ENCODE measurements around the gene IFIT1.
"Not testable (repeated sequence)": the region's sequence is repeated elsewhere in the genome, so short reads cannot be mapped to it uniquely, and the experiment has no call there.

The IFIT1 gene

DNA sequence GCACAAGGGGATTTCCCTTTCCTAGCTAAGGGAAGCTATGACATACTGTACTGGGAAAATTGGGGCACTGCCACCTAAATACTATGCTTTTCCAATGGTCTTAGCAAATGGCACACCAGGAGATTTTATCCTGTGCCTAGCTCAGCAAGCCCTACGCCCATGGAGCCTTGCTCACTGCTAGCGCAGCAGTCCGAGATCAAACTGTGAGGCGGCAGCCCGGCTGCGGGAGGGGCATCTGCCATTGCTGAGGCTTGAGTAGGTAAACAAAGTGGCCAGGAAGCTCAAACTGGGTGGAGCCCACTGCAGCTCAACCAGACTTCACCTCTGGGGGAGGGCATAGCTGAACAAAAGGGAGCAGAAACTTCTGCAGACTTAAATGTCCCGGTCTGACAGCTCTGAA, 52.4 kb downstream of the IFIT1 start:
- DNase-seq = not testable (repeated sequence)

- no peak for DNase-seq
Measured at GRCh38 chr10:89450901-89451300, 58.5 kb downstream of the IFIT1 start.

DNA sequence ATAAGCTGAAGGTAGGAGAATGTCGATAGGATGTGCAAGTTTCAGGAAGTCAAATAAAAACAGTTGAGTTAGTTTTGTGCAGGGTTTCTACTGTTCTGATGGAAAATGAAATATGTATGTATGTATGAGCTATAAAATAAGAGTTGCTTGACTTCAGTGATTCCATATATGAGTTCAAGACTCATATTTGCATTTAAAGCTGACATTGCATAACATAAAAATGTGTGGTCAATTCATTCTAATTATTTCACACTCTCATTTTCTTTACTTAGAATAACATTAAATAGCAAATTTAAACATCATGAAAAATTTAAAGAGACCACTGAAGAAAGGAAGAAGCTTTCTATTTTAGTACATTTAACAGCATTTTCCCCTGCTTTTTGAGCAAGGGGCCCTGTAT, 59.8 kb downstream of the IFIT1 start:
- DNase-seq = no peak

- no peak for DNase-seq
Measured at GRCh38 chr10:89454561-89455347, 62.3 kb downstream of the IFIT1 start.

Data from NCI-H1694 (cell line).